Measurements from ENCODE around the gene CCDC177.

Gene CCDC177

DNA sequence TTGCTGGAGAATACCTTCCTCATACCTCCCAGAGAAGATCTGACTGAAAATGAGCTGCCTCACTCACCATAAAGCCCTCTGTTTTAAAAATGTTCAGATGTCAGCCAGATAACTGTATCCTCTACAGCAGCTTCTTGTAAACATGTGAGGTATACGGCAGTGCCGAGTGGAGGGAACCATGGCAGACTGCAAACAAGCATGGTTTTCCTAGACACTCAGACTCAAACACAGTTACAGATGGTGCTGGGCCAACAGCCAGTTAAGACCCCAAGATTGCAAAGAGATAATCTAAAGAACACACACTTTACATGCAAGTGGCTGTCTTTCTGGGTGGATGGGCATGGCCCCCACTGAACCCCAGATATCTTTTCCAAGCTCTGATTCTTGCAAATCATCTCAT lies 16.6 kb upstream of the CCDC177 start:
- TF ChIP-seq CTCF (IDR thresholded peaks at IDR 0.05; ENCODE audit: control extremely low read depth, extremely low read depth, low read depth, missing control alignments), result no peak
- POLR2A ChIA-PET, result interaction anchor here (0.6 kb wide), 1 partner anchor 49 kb away, joined by 8 read pairs; no protein-coding TSS in a partner anchor
- no peak for DNase-seq (ENCODE audit: extremely low spot score)
- CTCF ChIA-PET, result interaction anchor here (1.3 to 1.8 kb wide), 2 partner anchors 11 to 136 kb away, joined by 5 to 6 read pairs; no protein-coding TSS in a partner anchor

GRCh38 chr14:69587389-69587788 lies 12.7 kb upstream of the CCDC177 start:
- ChIA-PET CTCF (interaction anchor here (0.9 to 5.2 kb wide), 5 partner anchors 13 to 143 kb away, joined by 3 to 72 read pairs (median 5); no protein-coding TSS in a partner anchor), POLR2A (no interaction called here)
- DNase-seq (ENCODE audit: extremely low spot score), result no peak
- TF ChIP-seq CTCF (IDR thresholded peaks at IDR 0.05; ENCODE audit: control extremely low read depth, extremely low read depth, low read depth, missing control alignments), result no peak

GRCh38 chr14:69586404-69586803 lies 11.7 kb upstream of the CCDC177 start:
- CTCF ChIA-PET, result interaction anchor here (1.0 to 5.2 kb wide), 6 partner anchors 10 to 426 kb away, joined by 3 to 72 read pairs (median 8); no protein-coding TSS in a partner anchor
- DNase-seq (ENCODE audit: extremely low spot score), result no peak
- TF ChIP-seq CTCF (IDR thresholded peaks at IDR 0.05; ENCODE audit: control extremely low read depth, extremely low read depth, low read depth, missing control alignments), result no peak
- POLR2A ChIA-PET, result no interaction called here

GRCh38 chr14:69584389-69584788 lies 9.7 kb upstream of the CCDC177 start:
- DNase-seq (ENCODE audit: extremely low spot score), result no peak
- CTCF ChIA-PET, result interaction anchor here (0.6 to 5.2 kb wide), 37 partner anchors 9 to 489 kb away, joined by 3 to 72 read pairs (median 4); partner anchors contain the start of genes CCDC177, SRSF5 and SUSD6
- POLR2A ChIA-PET, result interaction anchor here (0.7 kb wide), 1 partner anchor 182 kb away, joined by 3 read pairs; the partner anchor contains the start of gene SRSF5
- TF ChIP-seq CTCF (IDR thresholded peaks at IDR 0.05; ENCODE audit: control extremely low read depth, extremely low read depth, low read depth, missing control alignments), result no peak

DNA sequence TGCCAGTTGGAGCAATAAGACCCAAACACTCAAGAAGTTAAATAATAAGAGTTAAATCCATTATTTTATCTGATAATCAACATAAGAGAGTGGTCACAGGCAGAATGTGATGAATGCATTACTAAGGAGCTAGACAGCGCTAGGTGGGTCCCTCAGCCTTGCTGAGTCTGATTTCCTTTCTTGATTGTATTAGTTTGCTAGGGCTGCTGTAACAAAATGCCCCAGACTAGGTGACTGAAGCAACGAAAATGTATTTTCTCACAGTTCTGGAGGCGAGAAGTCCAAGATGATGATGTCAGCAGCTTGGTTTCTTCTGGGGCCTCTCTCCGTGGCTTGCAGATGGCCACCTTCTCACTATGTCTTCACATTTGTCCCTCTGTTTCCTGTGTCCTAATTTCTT lies 8.2 kb upstream of the CCDC177 start:
- TF ChIP-seq CTCF (IDR thresholded peaks at IDR 0.05; ENCODE audit: control extremely low read depth, extremely low read depth, low read depth, missing control alignments), result no peak
- DNase-seq (ENCODE audit: extremely low spot score), result no peak
- POLR2A ChIA-PET, result interaction anchor here (0.8 kb wide), 1 partner anchor 170 kb away, joined by 3 read pairs; no protein-coding TSS in a partner anchor
- CTCF ChIA-PET, result interaction anchor here (1.6 to 5.2 kb wide), 2 partner anchors 10 to 147 kb away, joined by 3 to 72 read pairs; no protein-coding TSS in a partner anchor

GRCh38 chr14:69582212-69582611 lies 7.5 kb upstream of the CCDC177 start:
- ChIA-PET CTCF (interaction anchor here (5.2 kb wide), 1 partner anchor 148 kb away, joined by 72 read pairs; no protein-coding TSS in a partner anchor), POLR2A (no interaction called here)
- TF ChIP-seq CTCF (IDR thresholded peaks at IDR 0.05; ENCODE audit: control extremely low read depth, extremely low read depth, low read depth, missing control alignments), result no peak
- DNase-seq (ENCODE audit: extremely low spot score), result no peak

All from GM10248 (cell line).